ENCODE data around the gene IBSP.

IBSP gene

GRCh38 chr4:87835743-87836142, 36.4 kb downstream of the IBSP start:
- DNase-seq (ENCODE audit: insufficient read length, low spot score) (no peak), FAIRE-seq (no peak)

- DNase-seq (ENCODE audit: insufficient read length, low spot score), result no peak
- FAIRE-seq, result no peak
Observed at GRCh38 chr4:87838205-87838604, 38.9 kb downstream of the IBSP start.

GRCh38 chr4:87838890-87839591, 39.7 kb downstream of the IBSP start:
- FAIRE-seq (no peak), DNase-seq (ENCODE audit: insufficient read length, low spot score) (peak; percentile 10)

GRCh38 chr4:87839592-87839946, 40.2 kb downstream of the IBSP start:
- FAIRE-seq, result no peak

GRCh38 chr4:87840149-87840548, 40.8 kb downstream of the IBSP start:
- DNase-seq (ENCODE audit: insufficient read length, low spot score), result no peak
- FAIRE-seq, result no peak

More at GRCh38 chr4:87839592-87839946, 40.2 kb downstream of the IBSP start:
- DNase-seq (ENCODE audit: insufficient read length, low spot score), result no peak

- DNase-seq (ENCODE audit: insufficient read length, low spot score) (no peak), FAIRE-seq (no peak)
Observed at GRCh38 chr4:87843936-87844335, 44.6 kb downstream of the IBSP start.

- no peak for DNase-seq (ENCODE audit: insufficient read length, low spot score)
- no peak for FAIRE-seq
Observed at GRCh38 chr4:87844452-87844851, 45.1 kb downstream of the IBSP start.

GRCh38 chr4:87846226-87846625, 46.9 kb downstream of the IBSP start:
- no peak for DNase-seq (ENCODE audit: insufficient read length, low spot score)
- FAIRE-seq, result no peak

- DNase-seq (ENCODE audit: insufficient read length, low spot score) (no peak), FAIRE-seq (no peak)
Observed at GRCh38 chr4:87848622-87849351, 49.4 kb downstream of the IBSP start.

- FAIRE-seq (no peak), DNase-seq (ENCODE audit: insufficient read length, low spot score) (no peak)
Observed at GRCh38 chr4:87849612-87850011, 50.3 kb downstream of the IBSP start.

GRCh38 chr4:87851332-87851731, 52.0 kb downstream of the IBSP start:
- FAIRE-seq (no peak), DNase-seq (ENCODE audit: insufficient read length, low spot score) (no peak)

- no peak for FAIRE-seq
- no peak for DNase-seq (ENCODE audit: insufficient read length, low spot score)
Observed at GRCh38 chr4:87851953-87852352, 52.6 kb downstream of the IBSP start.

GRCh38 chr4:87853108-87853507, 53.8 kb downstream of the IBSP start:
- no peak for FAIRE-seq
- no peak for DNase-seq (ENCODE audit: insufficient read length, low spot score)

GRCh38 chr4:87853891-87854290, 54.5 kb downstream of the IBSP start:
- DNase-seq (ENCODE audit: insufficient read length, low spot score) (no peak), FAIRE-seq (no peak)

- no peak for FAIRE-seq
- no peak for DNase-seq (ENCODE audit: insufficient read length, low spot score)
Observed at GRCh38 chr4:87855559-87855958, 56.2 kb downstream of the IBSP start.

GRCh38 chr4:87856816-87857215, 57.5 kb downstream of the IBSP start:
- no peak for FAIRE-seq
- no peak for DNase-seq (ENCODE audit: insufficient read length, low spot score)

GRCh38 chr4:87857789-87858188, 58.4 kb downstream of the IBSP start:
- FAIRE-seq (no peak), DNase-seq (ENCODE audit: insufficient read length, low spot score) (no peak)

Measured in HTR-8/SVneo (cell line).